ENCODE measurements around the gene KMT2A.
A peak's percentile ranks its signal among the peaks of the same experiment; 100 is the strongest.
"Not testable (repeated sequence)": the region's sequence is repeated elsewhere in the genome, so short reads cannot be mapped to it uniquely, and the experiment has no call there.

Gene KMT2A

GRCh38 chr11:118435290-118435892 is 901 bp upstream of the KMT2A start:
- DNase-seq = peak; percentile 90

DNA sequence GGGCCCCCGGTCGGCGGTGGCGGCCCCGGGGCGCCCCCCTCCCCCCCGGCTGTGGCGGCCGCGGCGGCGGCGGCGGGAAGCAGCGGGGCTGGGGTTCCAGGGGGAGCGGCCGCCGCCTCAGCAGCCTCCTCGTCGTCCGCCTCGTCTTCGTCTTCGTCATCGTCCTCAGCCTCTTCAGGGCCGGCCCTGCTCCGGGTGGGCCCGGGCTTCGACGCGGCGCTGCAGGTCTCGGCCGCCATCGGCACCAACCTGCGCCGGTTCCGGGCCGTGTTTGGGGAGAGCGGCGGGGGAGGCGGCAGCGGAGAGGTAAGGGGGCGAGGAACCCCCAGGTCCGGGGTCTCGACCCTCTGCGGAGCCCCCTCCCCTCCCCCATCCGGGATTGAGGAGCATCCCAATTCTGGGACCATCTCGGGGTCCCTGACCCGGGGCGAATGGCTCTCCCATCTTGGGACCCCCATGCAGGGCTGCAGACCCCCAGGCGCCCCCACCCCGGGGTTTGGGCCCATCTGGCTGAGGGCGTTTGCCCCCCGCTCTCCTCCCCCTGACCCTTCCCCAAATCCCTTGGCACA is 431 bp downstream of the KMT2A start:
- no peak for DNase-seq

GRCh38 chr11:118437208-118438125 is 1.2 kb downstream of the KMT2A start:
- no peak for DNase-seq

DNA sequence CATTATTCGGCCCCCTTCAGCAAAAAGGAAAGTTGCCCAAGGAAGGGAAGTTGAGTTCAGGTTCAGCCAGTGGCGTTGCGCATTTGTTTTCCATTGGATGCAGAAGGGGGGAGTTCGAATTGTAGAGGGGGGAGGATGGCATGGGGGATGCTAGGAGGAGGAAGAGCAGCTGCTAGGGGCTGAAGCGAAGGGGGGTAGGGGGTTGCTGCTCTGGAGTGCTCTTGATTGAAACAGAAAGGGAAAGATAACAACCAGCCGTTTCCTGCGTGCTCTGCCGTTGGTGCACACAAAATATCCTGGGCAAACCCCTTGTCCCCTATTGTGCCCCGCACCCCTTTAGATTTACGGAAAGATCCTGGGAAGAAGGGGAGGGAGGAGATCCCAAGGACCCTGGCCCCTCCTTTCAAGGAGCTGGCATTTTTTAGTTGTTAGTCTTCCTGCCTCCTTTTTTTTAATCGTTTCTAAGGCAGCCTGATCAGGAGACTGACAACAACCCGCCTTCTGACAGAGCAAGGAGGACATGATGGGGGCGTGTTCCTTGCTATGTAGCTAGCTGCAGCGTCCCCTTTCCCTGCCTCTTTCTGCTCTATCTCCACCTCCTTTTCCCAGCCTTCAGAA is 2.1 kb downstream of the KMT2A start:
- peak; percentile 51 for DNase-seq

- no peak for DNase-seq
Observed at GRCh38 chr11:118439646-118440045, 3.4 kb downstream of the KMT2A start.

DNA sequence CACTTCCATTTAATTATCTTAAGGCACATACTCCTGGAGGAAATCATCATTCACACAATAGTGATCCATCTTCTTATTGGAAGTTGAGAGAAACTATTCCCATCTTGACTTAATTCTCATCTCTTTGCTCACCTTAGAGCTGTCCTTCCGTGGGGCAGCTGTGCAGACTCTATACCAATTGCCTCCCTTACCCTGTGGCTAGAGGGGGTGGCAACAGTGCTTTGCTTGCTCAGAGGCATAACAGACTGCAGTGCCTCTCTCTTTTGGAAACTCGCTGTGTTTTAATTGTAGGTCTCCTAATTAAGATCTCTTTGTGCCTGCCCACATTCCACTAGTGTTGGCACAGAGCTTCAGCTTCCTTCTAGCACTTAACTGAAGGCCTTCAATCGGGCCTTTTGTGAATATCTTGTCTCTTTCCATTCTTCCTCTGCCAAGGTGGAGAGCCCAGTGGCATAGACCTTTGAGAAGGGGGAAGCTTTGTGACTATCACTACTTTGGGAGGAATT is 5.5 kb downstream of the KMT2A start:
- DNase-seq = no peak

DNA sequence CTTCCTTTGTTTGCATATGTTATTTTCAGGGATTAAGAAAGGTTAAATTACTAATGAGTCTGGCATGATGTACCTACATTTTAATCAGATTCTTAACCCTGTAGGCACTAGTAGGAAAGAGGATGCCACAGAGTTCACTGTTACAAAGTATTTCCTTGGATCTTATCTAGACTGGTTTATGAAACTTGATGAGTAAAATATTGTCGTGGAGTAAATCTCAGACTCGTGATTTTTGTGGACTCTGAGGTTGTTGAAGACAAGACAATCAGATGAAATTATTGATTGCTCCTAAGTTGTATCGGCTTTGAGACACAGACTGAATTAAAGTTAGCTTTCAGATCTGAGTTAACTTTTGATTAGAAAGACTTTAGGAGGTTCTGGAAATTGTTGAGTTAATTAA is 6.0 kb downstream of the KMT2A start:
- DNase-seq = no peak

DNA sequence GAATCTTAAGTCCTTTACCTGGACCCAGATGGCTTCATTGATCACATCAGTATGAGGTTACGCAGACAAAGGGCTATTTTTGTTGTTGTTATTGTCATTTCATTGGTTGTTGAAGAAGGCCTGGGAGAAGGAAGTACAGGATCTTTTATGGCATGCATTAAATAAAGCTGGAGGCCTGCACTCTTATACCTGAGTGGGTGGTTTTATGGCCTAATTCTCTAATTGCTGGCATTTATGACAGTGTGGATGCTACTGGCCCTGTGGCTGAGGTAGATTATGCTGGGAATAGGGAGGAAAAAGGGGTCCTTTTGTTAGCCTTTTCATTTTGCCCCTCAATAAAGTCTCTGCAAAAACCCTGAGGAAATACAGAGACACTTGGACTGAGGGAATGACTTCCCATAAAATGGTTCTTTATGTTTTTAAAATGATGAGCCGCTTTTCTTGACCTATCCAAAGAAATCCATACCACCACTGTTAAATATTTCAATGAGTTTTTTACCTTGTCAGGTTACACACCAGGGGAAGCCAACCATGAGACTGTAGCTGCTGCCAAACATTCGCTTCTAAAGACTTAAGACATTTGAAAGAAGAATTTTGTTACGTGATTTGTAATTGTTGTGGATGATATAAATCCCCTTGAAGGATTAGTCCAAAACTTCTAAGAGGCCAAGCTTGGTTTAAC is 6.8 kb downstream of the KMT2A start:
- DNase-seq = no peak

- no peak for DNase-seq
Observed at GRCh38 chr11:118443590-118444218, 7.4 kb downstream of the KMT2A start.

GRCh38 chr11:118447423-118447822 is 11.1 kb downstream of the KMT2A start:
- no peak for DNase-seq

GRCh38 chr11:118448294-118448693 is 12.0 kb downstream of the KMT2A start:
- no peak for DNase-seq

- DNase-seq = no peak
Observed at GRCh38 chr11:118449316-118449918, 13.1 kb downstream of the KMT2A start.

DNA sequence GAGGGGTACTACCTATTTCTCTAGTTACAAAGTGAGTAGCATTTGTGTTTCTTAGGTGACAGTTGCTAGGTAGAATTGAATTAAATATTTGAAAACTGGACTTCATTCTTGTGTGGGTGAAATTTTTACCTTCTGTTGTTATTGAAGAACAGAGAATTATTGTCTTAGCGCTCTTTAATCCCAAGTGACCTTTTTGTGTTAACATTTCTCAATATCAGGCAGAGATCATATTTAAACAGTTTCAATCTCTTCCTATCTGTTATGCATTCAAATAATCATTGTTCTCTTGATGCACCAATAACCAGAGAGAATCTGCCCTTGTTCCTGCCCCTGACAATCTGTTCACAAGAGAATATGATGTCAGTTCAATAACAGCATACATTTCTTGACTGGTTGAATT is 14.2 kb downstream of the KMT2A start:
- no peak for DNase-seq

- no peak for DNase-seq
Observed at GRCh38 chr11:118462178-118462577, 25.9 kb downstream of the KMT2A start.

GRCh38 chr11:118468968-118469367 is 32.7 kb downstream of the KMT2A start:
- DNase-seq = not testable (repeated sequence)

- no peak for DNase-seq
Observed at GRCh38 chr11:118471030-118471429, 34.7 kb downstream of the KMT2A start.

- no peak for DNase-seq
Observed at GRCh38 chr11:118473537-118473936, 37.2 kb downstream of the KMT2A start.

- DNase-seq = no peak
Observed at GRCh38 chr11:118476676-118477075, 40.4 kb downstream of the KMT2A start.

- not testable (repeated sequence) for DNase-seq
Observed at GRCh38 chr11:118481238-118481637, 44.9 kb downstream of the KMT2A start.

GRCh38 chr11:118484405-118484804 is 48.1 kb downstream of the KMT2A start:
- no peak for DNase-seq

DNA sequence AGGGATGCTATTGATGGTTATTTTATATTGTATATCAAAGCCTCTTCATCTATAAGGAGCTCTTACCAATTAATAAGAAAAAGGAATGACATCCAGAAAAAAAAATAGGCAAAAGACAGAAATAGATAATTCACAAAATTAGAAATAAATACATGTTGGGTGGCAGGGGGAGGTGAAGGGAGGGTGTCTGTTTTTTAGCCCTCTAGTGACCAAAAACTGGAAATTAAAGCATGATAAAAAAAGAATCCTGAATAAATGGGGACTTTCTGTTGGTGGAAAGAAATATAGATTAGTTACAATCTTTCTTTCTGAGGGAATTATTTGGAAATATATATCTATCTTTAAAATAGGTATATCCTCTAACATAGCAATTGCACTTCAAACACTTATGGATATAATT is 49.0 kb downstream of the KMT2A start:
- no peak for DNase-seq

All from NCI-H2227 treated with DMSO at 0.1 percent for 48 hours (cell line).